SK-N-SH (cell line): ENCODE measurements around the gene SNRPB. TPM values are rescaled to one million over a fixed set of nuclear protein-coding genes. Genes with fewer than 3 reads are reported as not detected.

Experiments
- CTCF ChIA-PET: fragments of 300-600, 350-600 bp; formaldehyde crosslinking; extraction: SDS; loops from one replicate; lab custom pipeline; 2021; lab: Yijun Ruan, JAX
- POLR2A ChIA-PET: fragments of 350-600 bp; sonication (Branson Sonifier 250); formaldehyde crosslinking; extraction: SDS; loops from one replicate; lab custom pipeline; 2020; ENCODE audit warnings: antibody characterized with exemption, inconsistent platforms; lab: Yijun Ruan, JAX
- DNase-seq: peaks from one replicate; pipeline ENCODE4 v3.0.0; 2012
- H2AFZ ChIP-seq: fragments of 200-600 bp; sonication (generic); 2 replicates; pipeline ENCODE4 v1.8.1; 2016; ENCODE audit warnings: antibody characterized with exemption, mild to moderate bottlenecking, low read depth
- H3F3A ChIP-seq: fragments of 200-600 bp; sonication (generic); replicated peaks from 2 replicates; pipeline ENCODE3; 2016; ENCODE audit warnings: antibody characterized with exemption, mild to moderate bottlenecking; ENCODE audit not compliant: insufficient read depth
- H3K27ac ChIP-seq, 2 experiments: fragments of 200-500 bp in 1 of 2; fragments of 200-600 bp in 1 of 2; sonication (Bioruptor generic) in 1 of 2; sonication (generic), shearing (Covaris generic) in 1 of 2; 2 replicates each; pipeline versions ENCODE4 v1.5.1 to v1.6.1; 2014 to 2016; ENCODE audit warnings: low read depth in 2 of 2, inconsistent platforms in 1 of 2, low read length in 1 of 2, mild to moderate bottlenecking in 1 of 2, mixed read lengths in 1 of 2
- H3K27me3 ChIP-seq: fragments of 200-600 bp; sonication (generic), shearing (Covaris generic); 2 replicates; pipeline ENCODE4 v1.6.1; 2016; ENCODE audit warnings: mixed run types; ENCODE audit not compliant: insufficient read depth
- H3K36me3 ChIP-seq, 2 experiments: fragments of 200-500 bp in 1 of 2; fragments of 200-600 bp in 1 of 2; sonication (Bioruptor generic) in 1 of 2; sonication (generic) in 1 of 2; replicated peaks in 1 of 2; 2 replicates each; pipeline versions ENCODE3 to v1.5.1; 2014 to 2016; ENCODE audit warnings: low read length in 1 of 2, mild to moderate bottlenecking in 1 of 2; ENCODE audit not compliant: insufficient read depth in 2 of 2, control insufficient read depth in 1 of 2
- H3K4me1 ChIP-seq, 2 experiments: fragments of 200-500 bp in 1 of 2; fragments of 200-600 bp in 1 of 2; sonication (Bioruptor generic) in 1 of 2; sonication (generic), shearing (Covaris generic) in 1 of 2; 2 replicates each; pipeline versions ENCODE4 v1.5.1 to v1.6.1; 2014 to 2016; ENCODE audit warnings: low read depth in 1 of 2, low read length in 1 of 2, mixed run types in 1 of 2; ENCODE audit not compliant: insufficient read depth in 2 of 2, control insufficient read depth in 1 of 2
- H3K4me2 ChIP-seq: fragments of 200-600 bp; sonication (generic), shearing (Covaris generic); 2 replicates; pipeline ENCODE4 v1.6.1; 2017; ENCODE audit warnings: mixed run types
- H3K4me3 ChIP-seq, 2 experiments: fragments of 200-500 bp in 1 of 2; fragments of 200-600 bp in 1 of 2; sonication (Bioruptor generic) in 1 of 2; sonication (generic), shearing (Covaris generic) in 1 of 2; 2 replicates each; pipeline versions ENCODE4 v1.5.1 to v1.8.1; 2014 to 2016; ENCODE audit warnings: low read depth in 2 of 2, inconsistent platforms in 1 of 2, low read length in 1 of 2, mild to moderate bottlenecking in 1 of 2, mixed read lengths in 1 of 2, moderate library complexity in 1 of 2
- H3K79me2 ChIP-seq: fragments of 200-600 bp; sonication (generic); 2 replicates; pipeline ENCODE4 v1.8.1; 2017; ENCODE audit warnings: mild to moderate bottlenecking; ENCODE audit not compliant: insufficient read depth
- H3K9ac ChIP-seq: fragments of 200-600 bp; sonication (generic); 2 replicates; pipeline ENCODE4 v1.6.1; 2017; ENCODE audit warnings: mixed run types
- H3K9me2 ChIP-seq: fragments of 200-600 bp; sonication (generic); 2 replicates; pipeline ENCODE4 v1.6.1; 2017; ENCODE audit warnings: mixed run types
- H3K9me3 ChIP-seq: fragments of 200-600 bp; sonication (generic); 2 replicates; pipeline ENCODE4 v1.6.1; 2017; ENCODE audit warnings: mixed run types, mild to moderate bottlenecking, moderate library complexity
- H4K20me1 ChIP-seq: fragments of 200-600 bp; sonication (generic); 2 replicates; pipeline ENCODE4 v1.6.1; 2017; ENCODE audit warnings: mild to moderate bottlenecking, mixed run types; ENCODE audit not compliant: insufficient read depth
- ELF1 ChIP-seq: IDR thresholded peaks from 2 replicates; pipeline ENCODE4 v1.4.0; 2012
- EP300 ChIP-seq, 2 experiments: IDR thresholded peaks; 2 replicates each; pipeline versions ENCODE4 v1.4.0 to v1.6.1; 2012; ENCODE audit warnings: borderline replicate concordance in 1 of 2, low read depth in 1 of 2, low read length in 1 of 2
- FOXJ3 ChIP-seq: sonication (generic); formaldehyde crosslinking; IDR thresholded peaks from 2 replicates; pipeline ENCODE4 v1.5.1; 2020; ENCODE audit warnings: mild to moderate bottlenecking, missing genetic modification reagents
- GABPA ChIP-seq: IDR thresholded peaks from 2 replicates; pipeline ENCODE4 v1.4.0; 2012; ENCODE audit warnings: low read depth, mild to moderate bottlenecking
- IRF3 ChIP-seq: fragments of 150-350 bp; IDR thresholded peaks from 2 replicates; pipeline ENCODE4 v1.6.1; 2016; ENCODE audit warnings: mild to moderate bottlenecking, low read depth, low read length
- MEF2A ChIP-seq: IDR thresholded peaks from 2 replicates; pipeline ENCODE4 v1.4.0; 2012; ENCODE audit warnings: low read depth, borderline replicate concordance
- MXI1 ChIP-seq: IDR thresholded peaks from 2 replicates; pipeline ENCODE4 v1.6.1; 2012; ENCODE audit warnings: mild to moderate bottlenecking, low read depth, low read length, improper control_type of control experiment
- NFIC ChIP-seq: IDR thresholded peaks from 2 replicates; pipeline ENCODE4 v1.4.0; 2012; ENCODE audit warnings: borderline replicate concordance
- POLR2AphosphoS5 ChIP-seq: IDR thresholded peaks from 2 replicates; pipeline ENCODE4 v1.6.1; 2012; ENCODE audit warnings: low read depth, low read length
- RAD21 ChIP-seq: IDR thresholded peaks from 2 replicates; pipeline ENCODE4 v1.6.1; 2012; ENCODE audit warnings: mild to moderate bottlenecking, low read length
- REST ChIP-seq: IDR thresholded peaks from 2 replicates; pipeline ENCODE4 v1.6.1; 2012; ENCODE audit warnings: mild to moderate bottlenecking, low read depth, low read length, moderate library complexity
- RXRA ChIP-seq: IDR thresholded peaks from 2 replicates; pipeline ENCODE4 v1.4.0; 2012; ENCODE audit warnings: low read depth, mild to moderate bottlenecking, borderline replicate concordance
- TAF1 ChIP-seq: IDR thresholded peaks from 2 replicates; pipeline ENCODE4 v1.6.1; 2012; ENCODE audit warnings: low read depth, mild to moderate bottlenecking, low read length, moderate library complexity, borderline replicate concordance
- TCF12 ChIP-seq: IDR thresholded peaks from 2 replicates; pipeline ENCODE4 v1.4.0; 2012
- WGBS: methylation state at CpG from one replicate; pipeline ENCODE4 v1.1.6; 2017; ENCODE audit warnings: low lambda C conversion rate; 5-methylcytosine and 5-hydroxymethylcytosine counted together
- polyA plus RNA-seq, 3 experiments: library from polyadenylated mRNA; depleted of rRNA; stranded (reverse); fragments of >200 nt; gene quantifications; 2 replicates each; pipeline ENCODE4 v1.2.3, GENCODE V29; 2012

The SNRPB gene
- polyA plus RNA-seq, 1 of the 3 experiments (the other 2 are of a cell fraction) = 455 TPM

- TF ChIP-seq REST (no peak), EP300 (IDR thresholded peaks at IDR 0.05; ENCODE audit: borderline replicate concordance in 1 of 2, low read depth in 1 of 2, low read length in 1 of 2) (no peak), ELF1 (no peak)
These were observed 39.2 kb upstream of the SNRPB start (continued) for GRCh38 chr20:2509794-2510193.

- ChIA-PET CTCF (interaction anchor here (0.6 to 3.7 kb wide), 4 partner anchors 13 to 498 kb away, joined by 3 to 55 read pairs (median 6); partner anchors contain the start of gene NOP56), POLR2A (interaction anchor here (2.1 to 2.3 kb wide), 2 partner anchors 39 to 143 kb away, joined by 10 to 13 read pairs; partner anchors contain the start of genes NOP56 and SNRPB)
- no peaks in the 10 kb centered on the region for H3K36me3 ChIP-seq
- H3K4me1 ChIP-seq = peaks cover 2 to 12% of the 10 kb centered on the region in 2 experiments; a peak in 2 of 4 replicates
- H3K4me3 ChIP-seq = peak overlapping the region; percentile 76 to 84
- 73% methylated on average over 9 of the region's 9 CpGs for WGBS
- no peaks in the 10 kb centered on the region for H3K9me3 ChIP-seq
- H3K27me3 ChIP-seq = no peaks in the 10 kb centered on the region
- peak overlapping the region; percentile 97 for H2AFZ ChIP-seq
- no peaks in the 10 kb centered on the region for H3K9me2 ChIP-seq
- no peaks in the 10 kb centered on the region for H3F3A ChIP-seq
- no peaks in the 10 kb centered on the region for H4K20me1 ChIP-seq
- peak overlapping the region; percentile 96 for H3K4me2 ChIP-seq
- peak overlapping the region in 1 of 2 experiments; percentile 95; a peak in 2 of 4 replicates for H3K27ac ChIP-seq
- H3K79me2 ChIP-seq = peaks cover 35% of the 10 kb centered on the region
- TF ChIP-seq POLR2AphosphoS5 = 0 out of 2 replicates have a peak, but pooled peaks have one; percentile 4
- no peak for TF ChIP-seq NFIC
- peak; percentile 30; the same call in 1 of the 2 replicates for TF ChIP-seq FOXJ3 (CRISPR knock-in tag)
- DNase-seq = no peak
- peak overlapping the region; percentile 88 for H3K9ac ChIP-seq
These were observed 38.8 kb upstream of the SNRPB start for GRCh38 chr20:2509468-2509781.

GRCh38 chr20:2508631-2509467, 38.3 kb upstream of the SNRPB start, which contains the start of gene ZNF343:
TSS of gene ZNF343 (minus strand) at chr20:2508915. CDS start at chr20:2493895, 15,020 bp downstream.
- H3K36me3 ChIP-seq = no peaks in the 10 kb centered on the region
- H3K4me3 ChIP-seq = peak within 1 kb of the TSS; percentile 76 to 84
- peaks cover 2 to 12% of the 10 kb centered on the region in 2 experiments; a peak in 2 of 4 replicates for H3K4me1 ChIP-seq
- H3K79me2 ChIP-seq = peaks cover 35% of the 10 kb centered on the region
- H2AFZ ChIP-seq = peak within 1 kb of the TSS; percentile 97
- peak within 1 kb of the TSS; percentile 56 to 95 for H3K27ac ChIP-seq
- DNase-seq = peak; percentile 86
- ChIA-PET CTCF (interaction anchor here (0.6 to 3.7 kb wide), 4 partner anchors 14 to 497 kb away, joined by 3 to 55 read pairs (median 6); partner anchors contain the start of gene NOP56), POLR2A (interaction anchor here (2.1 to 2.3 kb wide), 2 partner anchors 38 to 143 kb away, joined by 10 to 13 read pairs; partner anchors contain the start of genes NOP56 and SNRPB)
- H4K20me1 ChIP-seq = no peaks in the 10 kb centered on the region
- H3K9me2 ChIP-seq = no peaks in the 10 kb centered on the region
- H3F3A ChIP-seq = no peaks in the 10 kb centered on the region
- 1% methylated on average over 47 of the region's 53 CpGs for WGBS
- no peaks in the 10 kb centered on the region for H3K9me3 ChIP-seq
- H3K4me2 ChIP-seq = peak within 1 kb of the TSS; percentile 96
- H3K27me3 ChIP-seq = no peaks in the 10 kb centered on the region
- peak within 1 kb of the TSS; percentile 88 for H3K9ac ChIP-seq
- no peak for TF ChIP-seq RXRA
- peak; percentile 46 for TF ChIP-seq TAF1
- TF ChIP-seq ELF1 = peak; percentile 89
- TF ChIP-seq REST = no peak
- peak; percentile 26; the same call in 1 of the 2 replicates for TF ChIP-seq TCF12
- TF ChIP-seq EP300 (IDR thresholded peaks at IDR 0.05; ENCODE audit: borderline replicate concordance in 1 of 2, low read depth in 1 of 2, low read length in 1 of 2) = no peak; a peak in 1 of 4 replicates
- peak; percentile 90 for TF ChIP-seq MXI1
- TF ChIP-seq RAD21 = no peak
- TF ChIP-seq IRF3 = no peak
- TF ChIP-seq MEF2A = no peak
- peak; percentile 99 for TF ChIP-seq GABPA
- no peak; the same call in 1 of the 2 replicates for TF ChIP-seq NFIC
